Stomach smooth muscle (tissue), 2 donors: ENCODE results near the gene PROKR2.

Source experiments
- H3K27ac ChIP-seq: one replicate; pipeline ENCODE4 v1.7.0; 2013; ENCODE audit warnings: mild to moderate bottlenecking, low read length, inconsistent platforms
- H3K27me3 ChIP-seq, 2 donors: one replicate each; pipeline ENCODE4 v1.7.0; 2013; ENCODE audit warnings: low read length in 2 of 2; ENCODE audit not compliant: insufficient read depth in 2 of 2, control insufficient read depth in 1 of 2
- H3K36me3 ChIP-seq, 2 donors: one replicate each; pipeline ENCODE4 v1.7.0; 2013; ENCODE audit warnings: low read length in 2 of 2; ENCODE audit not compliant: control insufficient read depth in 2 of 2, insufficient read depth in 2 of 2
- H3K4me1 ChIP-seq: one replicate; pipeline ENCODE4 v1.7.0; 2013; ENCODE audit warnings: low read length; ENCODE audit not compliant: control insufficient read depth, insufficient read depth
- H3K4me3 ChIP-seq, 2 donors: one replicate each; pipeline ENCODE4 v1.7.0; 2013; ENCODE audit warnings: low read length in 2 of 2
- H3K9ac ChIP-seq, 2 donors: one replicate each; pipeline ENCODE4 v1.7.0; 2013; ENCODE audit warnings: low read length in 2 of 2, mild to moderate bottlenecking in 1 of 2
- H3K9me3 ChIP-seq, 2 donors: one replicate each; pipeline ENCODE4 v1.7.0; 2013; ENCODE audit warnings: low read length in 2 of 2; ENCODE audit not compliant: control insufficient read depth in 2 of 2
- donor health status: healthy.
- donor health status: Pancreatic carcinoma.

PROKR2 gene

DNA sequence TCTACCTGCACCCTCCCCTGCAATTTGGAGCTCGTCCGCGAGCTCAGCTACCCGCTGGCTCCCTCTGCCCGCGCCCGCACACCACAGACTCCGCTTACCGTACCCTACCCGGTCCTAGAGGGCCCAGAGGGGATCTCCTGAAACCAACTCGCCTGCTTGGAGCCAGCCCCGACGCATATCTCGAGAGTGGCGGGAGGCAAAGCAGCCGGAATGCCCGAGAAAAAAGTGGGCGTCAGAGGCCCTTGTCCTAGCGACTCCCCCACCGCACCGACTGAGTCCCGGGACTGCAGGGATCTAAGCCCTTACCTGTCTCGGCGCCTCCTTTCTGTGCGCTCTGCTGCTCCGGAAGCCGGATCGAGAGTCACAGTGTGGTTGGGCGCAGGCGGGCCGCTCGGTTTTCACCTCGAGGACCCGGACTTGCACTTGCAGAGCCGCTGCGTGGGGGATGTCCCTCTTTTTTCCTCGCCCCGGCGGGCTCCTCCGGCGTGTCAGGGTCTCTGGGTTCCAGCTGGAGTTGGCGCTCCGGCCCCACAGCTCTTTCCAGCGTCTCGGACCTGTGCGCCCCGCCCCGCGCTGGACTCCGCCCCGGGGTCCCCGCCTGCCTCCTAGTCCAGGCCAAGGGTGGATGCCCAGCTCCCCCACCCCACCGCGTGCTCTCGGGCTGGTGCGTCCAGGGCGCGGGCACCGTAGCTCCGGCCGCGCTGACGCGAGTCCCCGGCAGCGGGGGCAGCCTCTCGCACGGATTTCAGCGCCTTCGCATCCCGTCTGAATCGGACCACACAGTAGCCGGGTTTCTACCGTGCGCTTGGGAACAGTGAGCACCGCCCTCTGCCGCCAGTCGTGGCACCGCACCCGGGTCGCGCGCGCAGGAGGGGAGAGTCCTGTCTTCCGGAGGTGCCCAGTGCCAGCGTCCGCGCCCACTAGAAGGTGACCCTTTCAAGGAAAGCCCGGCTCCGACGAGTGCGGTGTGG, at the start of gene PROKR2:
PROKR2 (minus strand) TSS at position 767 of the 971 bp plus-strand sequence. CDS start 2,585 bp downstream, outside the sequence.
- H3K27ac ChIP-seq = no peak within 1 kb of the TSS
- H3K9me3 ChIP-seq = no peaks in the 10 kb centered on the region
- H3K4me3 ChIP-seq = no peak within 1 kb of the TSS
- H3K36me3 ChIP-seq = no peaks in the 10 kb centered on the region
- H3K9ac ChIP-seq = no peak within 1 kb of the TSS
- H3K4me1 ChIP-seq = no peaks in the 10 kb centered on the region
- H3K27me3 ChIP-seq = peaks cover 9 to 21% of the 10 kb centered on the region in 2 donors

- Histone ChIP-seq H3K4me1 (no peaks in the 10 kb centered on the region), H3K4me3 (no peak overlapping the region), H3K36me3 (no peaks in the 10 kb centered on the region), H3K27ac (no peak overlapping the region), H3K9me3 (peaks cover 5 to 7% of the 10 kb centered on the region in 2 donors), H3K9ac (no peak overlapping the region), H3K27me3 (no peaks in the 10 kb centered on the region)
These were observed 48.3 kb upstream of the PROKR2 start for GRCh38 chr20:5364997-5365597.

- Histone ChIP-seq H3K9ac (no peak overlapping the region), H3K9me3 (peaks cover 7 to 10% of the 10 kb centered on the region in 2 donors), H3K4me3 (no peak overlapping the region), H3K36me3 (no peaks in the 10 kb centered on the region), H3K4me1 (no peaks in the 10 kb centered on the region), H3K27me3 (no peaks in the 10 kb centered on the region), H3K27ac (no peak overlapping the region)
These were observed 47.5 kb upstream of the PROKR2 start for GRCh38 chr20:5364136-5364821.

DNA sequence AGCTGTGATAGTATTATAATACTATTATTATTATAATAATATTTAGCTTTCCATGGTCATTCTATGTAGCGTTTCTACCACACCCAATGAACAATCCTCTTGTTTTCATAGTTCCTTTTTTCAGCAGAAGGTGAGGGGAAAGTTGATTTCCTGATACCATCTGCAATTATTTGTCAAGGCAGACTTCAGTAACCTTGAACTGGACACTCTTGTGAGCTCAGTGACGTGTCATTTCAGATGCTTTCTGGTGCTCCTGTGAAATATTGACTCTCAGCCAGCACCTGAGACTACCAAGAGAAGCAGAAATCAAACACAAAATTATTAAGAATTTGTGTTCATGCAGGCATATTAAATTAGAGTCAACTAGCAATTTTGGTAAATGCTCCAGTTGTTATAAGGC, 46.0 kb upstream of the PROKR2 start:
- no peak overlapping the region for H3K27ac ChIP-seq
- H3K4me1 ChIP-seq = no peaks in the 10 kb centered on the region
- no peak overlapping the region for H3K9ac ChIP-seq
- H3K36me3 ChIP-seq = no peaks in the 10 kb centered on the region
- H3K4me3 ChIP-seq = no peak overlapping the region
- no peaks in the 10 kb centered on the region for H3K27me3 ChIP-seq
- H3K9me3 ChIP-seq = peaks cover 7 to 10% of the 10 kb centered on the region in 2 donors

DNA sequence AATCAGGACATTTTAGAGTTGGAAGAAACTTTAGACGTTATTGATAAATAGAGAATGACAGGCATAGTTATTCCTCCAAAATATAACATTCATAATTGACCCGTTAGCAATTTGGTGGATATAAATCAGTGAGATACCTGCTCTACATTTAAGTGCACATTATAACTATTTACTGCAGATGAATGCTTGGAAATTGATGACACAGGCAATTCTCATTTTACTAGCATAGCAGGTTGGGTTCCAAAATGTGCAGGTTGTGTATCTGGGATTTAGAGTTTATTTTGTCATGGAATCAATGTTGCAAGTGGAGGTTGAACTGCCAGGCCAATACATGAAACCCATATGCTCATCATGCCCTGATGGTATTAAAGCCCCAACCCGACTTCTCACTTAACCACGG, 44.4 kb upstream of the PROKR2 start:
- no peak overlapping the region for H3K4me3 ChIP-seq
- peaks cover 7 to 10% of the 10 kb centered on the region in 2 donors for H3K9me3 ChIP-seq
- no peaks in the 10 kb centered on the region for H3K4me1 ChIP-seq

DNA sequence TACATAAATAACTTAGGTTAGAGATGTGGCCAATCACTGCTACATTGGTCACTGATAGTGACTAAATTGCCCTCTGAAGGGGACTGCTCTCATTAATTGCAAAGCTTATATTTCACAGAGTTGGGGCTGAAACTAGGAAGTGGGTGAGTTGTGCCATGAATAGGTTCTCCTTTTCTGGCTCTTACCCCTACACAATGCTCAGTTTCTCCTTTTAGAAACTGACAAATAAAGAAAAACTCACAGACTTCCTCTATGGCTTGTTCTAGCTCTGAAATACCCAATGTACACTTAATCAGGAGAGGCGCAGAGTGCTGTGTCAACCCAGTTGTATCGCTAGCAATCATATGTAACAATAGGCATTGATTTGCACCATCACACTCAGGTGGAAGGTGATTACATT, 41.2 kb upstream of the PROKR2 start:
- H3K36me3 ChIP-seq = no peaks in the 10 kb centered on the region
- no peaks in the 10 kb centered on the region for H3K27me3 ChIP-seq
- H3K9ac ChIP-seq = no peak overlapping the region
- H3K4me1 ChIP-seq = no peaks in the 10 kb centered on the region
- H3K4me3 ChIP-seq = no peak overlapping the region
- peaks cover 6 to 7% of the 10 kb centered on the region in 2 donors for H3K9me3 ChIP-seq
- no peak overlapping the region for H3K27ac ChIP-seq

More for the DNA sequence above, 44.4 kb upstream of the PROKR2 start:
- no peak overlapping the region for H3K27ac ChIP-seq
- no peak overlapping the region for H3K9ac ChIP-seq
- H3K27me3 ChIP-seq = no peaks in the 10 kb centered on the region
- no peaks in the 10 kb centered on the region for H3K36me3 ChIP-seq

DNA sequence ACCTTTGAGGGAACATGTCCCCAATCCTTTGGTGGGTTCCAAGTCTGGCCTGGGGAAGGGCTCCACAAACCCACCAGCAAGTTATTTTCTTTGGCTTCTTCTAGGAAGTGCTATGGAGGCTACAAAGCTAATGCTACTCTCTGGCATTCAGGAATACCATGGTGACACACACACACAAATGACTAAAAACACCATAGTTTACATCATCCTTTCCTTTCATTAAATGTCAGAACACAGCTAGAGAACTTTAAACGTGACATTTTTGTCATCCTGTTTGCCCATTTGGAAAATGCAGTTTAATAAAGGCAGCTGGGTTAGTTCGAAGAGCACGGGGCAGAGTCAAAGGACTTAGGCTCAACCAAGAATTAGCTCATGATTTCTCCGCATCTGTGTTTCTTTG, 40.2 kb upstream of the PROKR2 start:
- no peaks in the 10 kb centered on the region for H3K4me1 ChIP-seq
- H3K27ac ChIP-seq = no peak overlapping the region
- H3K9me3 ChIP-seq = peaks cover 5 to 6% of the 10 kb centered on the region in 2 donors

GRCh38 chr20:5354901-5355300, 38.1 kb upstream of the PROKR2 start:
- no peaks in the 10 kb centered on the region for H3K36me3 ChIP-seq
- peaks cover 0 to 6% of the 10 kb centered on the region in 2 donors for H3K9me3 ChIP-seq
- H3K4me3 ChIP-seq = no peak overlapping the region
- H3K27ac ChIP-seq = no peak overlapping the region
- no peaks in the 10 kb centered on the region for H3K4me1 ChIP-seq
- H3K27me3 ChIP-seq = no peaks in the 10 kb centered on the region
- H3K9ac ChIP-seq = no peak overlapping the region

More for the DNA sequence above, 40.2 kb upstream of the PROKR2 start:
- H3K9ac ChIP-seq = no peak overlapping the region
- H3K27me3 ChIP-seq = no peaks in the 10 kb centered on the region
- H3K4me3 ChIP-seq = no peak overlapping the region
- H3K36me3 ChIP-seq = no peaks in the 10 kb centered on the region

DNA sequence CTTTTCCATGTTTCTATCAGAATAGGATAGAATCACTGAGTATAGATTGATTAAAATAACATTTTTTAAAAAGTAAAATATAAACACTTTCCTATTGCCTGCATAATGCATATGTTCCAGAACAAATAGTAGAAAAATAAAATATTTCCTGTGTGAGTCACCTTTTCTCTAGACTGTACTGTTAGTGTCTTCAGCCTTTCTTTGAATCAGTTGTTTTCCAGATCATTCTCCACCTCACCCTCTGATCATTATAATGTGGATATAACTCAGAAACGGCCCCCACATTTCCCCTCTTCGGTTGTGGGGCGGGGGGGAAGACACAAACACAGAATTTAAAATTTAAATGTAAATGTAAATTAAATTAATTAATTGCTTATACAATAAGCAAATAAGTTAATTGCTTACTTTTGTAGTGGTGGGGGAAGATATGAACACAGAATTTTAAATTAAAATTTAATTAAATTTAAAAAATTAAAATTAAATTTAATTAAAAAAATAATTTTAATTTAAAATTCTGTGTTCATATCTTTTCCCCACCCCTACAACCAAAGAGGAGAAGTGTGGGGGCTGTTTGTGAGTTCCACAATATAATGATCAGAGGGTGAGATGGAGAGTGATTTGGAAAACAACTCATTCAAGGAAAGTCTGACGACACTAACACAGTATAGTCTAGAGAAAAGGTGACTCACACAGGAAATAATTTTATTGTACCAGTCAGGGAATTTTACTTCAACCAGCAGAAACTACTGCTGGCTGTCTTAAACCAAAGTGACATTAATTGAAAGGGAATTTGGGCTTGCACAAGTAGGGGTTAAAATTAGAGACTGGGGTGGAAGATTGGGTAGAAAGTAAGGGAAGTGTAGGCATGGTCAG, 37.1 kb upstream of the PROKR2 start:
- Histone ChIP-seq H3K4me3 (no peak overlapping the region), H3K4me1 (no peaks in the 10 kb centered on the region), H3K9me3 (no peaks in the 10 kb centered on the region), H3K9ac (no peak overlapping the region), H3K36me3 (no peaks in the 10 kb centered on the region), H3K27ac (no peak overlapping the region), H3K27me3 (no peaks in the 10 kb centered on the region)

DNA sequence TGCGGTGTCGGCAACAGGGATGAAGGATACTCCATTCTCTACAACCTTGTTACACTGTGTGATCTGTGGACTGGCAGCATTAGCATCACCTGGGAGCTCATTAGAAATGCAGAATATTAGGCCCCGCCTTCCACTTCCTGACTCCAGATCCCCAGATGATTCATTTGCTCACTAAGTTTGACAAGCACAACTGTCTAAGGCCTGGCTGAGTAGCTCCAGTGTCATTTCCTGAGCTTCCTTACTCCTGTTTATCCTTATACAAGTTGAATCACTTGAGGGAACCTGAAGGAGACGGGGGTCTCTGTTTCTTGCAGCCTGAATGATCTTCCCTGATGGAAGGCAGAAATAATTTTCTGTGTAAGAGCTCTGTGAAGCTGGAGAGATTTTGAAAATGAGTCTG, 32.7 kb upstream of the PROKR2 start:
- Histone ChIP-seq H3K27ac (no peak overlapping the region), H3K9ac (no peak overlapping the region), H3K9me3 (no peaks in the 10 kb centered on the region), H3K4me3 (no peak overlapping the region), H3K4me1 (no peaks in the 10 kb centered on the region), H3K36me3 (no peaks in the 10 kb centered on the region), H3K27me3 (no peaks in the 10 kb centered on the region)
